ENCODE measurements around the gene ZNF280C. TPM values are rescaled to one million over a fixed set of nuclear protein-coding genes. Genes with fewer than 3 reads are reported as not detected.

ZNF280C gene
- total RNA-seq, 1 experiment from 2014 or later, result 52.7 TPM

- no peaks in the 10 kb centered on the region for H3K36me3 ChIP-seq (replicated peaks; ENCODE audit: control insufficient read depth, insufficient read depth, low read length)
- DNase-seq, result no peak
- no peak overlapping the region for H3K4me3 ChIP-seq (ENCODE audit: insufficient read depth, low read depth, low read length)
- H3K27me3 ChIP-seq (ENCODE audit: control insufficient read depth, insufficient read depth, low read length), result no peaks in the 10 kb centered on the region
Observed at GRCh38 chrX:130162094-130162735, 106.5 kb downstream of the ZNF280C start.

- DNase-seq, result no peak
- Histone ChIP-seq H3K27me3 (ENCODE audit: control insufficient read depth, insufficient read depth, low read length) (no peaks in the 10 kb centered on the region), H3K36me3 (replicated peaks; ENCODE audit: control insufficient read depth, insufficient read depth, low read length) (peaks cover 2% of the 10 kb centered on the region; the same call in 1 of the 2 replicates), H3K4me3 (ENCODE audit: insufficient read depth, low read depth, low read length) (no peak overlapping the region)
Observed at GRCh38 chrX:130159776-130160175, 108.9 kb downstream of the ZNF280C start.

DNA sequence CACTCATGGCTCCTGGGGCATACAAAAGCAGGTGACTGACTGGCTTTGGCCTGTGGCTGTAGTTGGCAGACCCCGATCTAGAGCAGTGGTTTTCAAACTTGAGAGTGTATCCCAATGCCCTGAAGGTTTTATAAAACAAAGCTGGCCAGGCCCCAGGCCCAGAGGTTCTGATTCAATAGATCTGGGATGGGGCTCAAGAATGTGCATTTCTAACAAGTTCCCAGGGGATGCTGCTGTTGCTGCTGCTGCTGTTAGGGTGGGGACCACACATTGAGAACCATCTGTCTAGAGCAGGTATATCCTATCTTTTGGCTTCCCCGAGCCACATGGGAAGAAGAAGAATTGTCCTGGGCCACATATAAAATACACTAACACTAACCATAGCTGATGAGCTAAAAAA, 110.4 kb downstream of the ZNF280C start:
- Histone ChIP-seq H3K4me3 (ENCODE audit: insufficient read depth, low read depth, low read length) (no peak overlapping the region), H3K36me3 (replicated peaks; ENCODE audit: control insufficient read depth, insufficient read depth, low read length) (peaks cover 2% of the 10 kb centered on the region), H3K27me3 (ENCODE audit: control insufficient read depth, insufficient read depth, low read length) (no peaks in the 10 kb centered on the region)
- no peak for DNase-seq

DNA sequence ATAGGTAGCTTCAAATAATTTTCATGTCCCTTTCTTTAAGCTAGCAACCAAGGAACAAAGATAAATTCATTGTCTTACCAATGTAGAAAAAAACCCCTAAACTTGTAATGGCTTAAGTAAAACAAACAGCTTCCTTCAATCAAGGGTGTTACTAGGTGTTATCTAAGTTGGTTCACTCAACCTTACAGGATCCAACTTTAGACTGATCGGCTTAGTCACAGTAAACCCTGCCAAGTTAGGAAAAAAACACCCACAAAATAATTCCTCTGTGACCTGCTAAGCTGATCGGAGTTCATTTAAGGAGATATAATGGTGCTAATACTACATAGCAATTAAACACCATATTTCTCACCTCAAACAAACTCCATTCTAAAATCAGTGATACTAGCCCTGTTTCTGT, 113.1 kb downstream of the ZNF280C start:
- H3K36me3 ChIP-seq (replicated peaks; ENCODE audit: control insufficient read depth, insufficient read depth, low read length), result peaks cover 2% of the 10 kb centered on the region
- DNase-seq, result no peak
- no peaks in the 10 kb centered on the region for H3K27me3 ChIP-seq (ENCODE audit: control insufficient read depth, insufficient read depth, low read length)
- H3K4me3 ChIP-seq (ENCODE audit: insufficient read depth, low read depth, low read length), result no peak overlapping the region

Other genes starting within 250 kb of the ZNF280C start
- 3.7 and 4.3 TPM in 2 replicates for gene ELF4, start 158.4 kb downstream of the ZNF280C start, total RNA-seq (2014; rRNA removed; shearing (Covaris generic))
- 59.4 and 65.7 TPM in 2 replicates for gene AIFM1, start 103.1 kb downstream of the ZNF280C start, total RNA-seq (2014; rRNA removed; shearing (Covaris generic))
- 0.81 TPM in 1 of 2 replicates, not detected in the other for gene RAB33A, start 96.9 kb downstream of the ZNF280C start, total RNA-seq (2014; rRNA removed; shearing (Covaris generic))
- 24.9 and 27.8 TPM in 2 replicates for gene SLC25A14, start 71.0 kb upstream of the ZNF280C start, total RNA-seq (2014; rRNA removed; shearing (Covaris generic))
- not detected in 2 replicates for gene GPR119, start 116.8 kb upstream of the ZNF280C start, total RNA-seq (2014; rRNA removed; shearing (Covaris generic))
- gene RBMX2, start 133.1 kb upstream of the ZNF280C start, total RNA-seq (2014; rRNA removed; shearing (Covaris generic)), result 42.8 and 62.9 TPM in 2 replicates